NCI-H2171 (cell line): ENCODE measurements around the gene RNF186.
"Not testable (repeated sequence)": the region's sequence is repeated elsewhere in the genome, so short reads cannot be mapped to it uniquely, and the experiment has no call there.

Experiments
- DNase-seq: peaks from one replicate; lab custom pipeline; 2025; lab: John Stamatoyannopoulos, UW

Gene RNF186

DNA sequence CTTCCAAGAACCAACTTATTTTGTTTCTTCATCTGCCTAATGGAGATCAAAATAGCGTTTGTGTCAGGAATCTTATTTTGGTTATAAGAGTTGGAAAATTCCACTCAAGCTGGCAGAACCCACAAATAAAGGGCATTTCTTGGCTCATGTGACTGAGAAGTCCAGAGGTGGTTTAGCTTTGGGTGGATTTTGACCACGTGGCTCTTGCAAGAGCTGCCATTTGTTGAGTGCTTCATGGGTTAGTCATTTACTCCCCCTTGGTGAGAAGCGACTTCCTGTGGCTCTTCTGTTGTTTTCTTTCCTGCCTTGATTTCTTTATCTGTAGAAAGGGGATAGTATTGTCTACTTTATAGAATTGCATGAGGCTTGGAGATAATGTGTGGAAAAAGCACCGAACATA, 9.5 kb upstream of the RNF186 start:
- no peak for DNase-seq

DNA sequence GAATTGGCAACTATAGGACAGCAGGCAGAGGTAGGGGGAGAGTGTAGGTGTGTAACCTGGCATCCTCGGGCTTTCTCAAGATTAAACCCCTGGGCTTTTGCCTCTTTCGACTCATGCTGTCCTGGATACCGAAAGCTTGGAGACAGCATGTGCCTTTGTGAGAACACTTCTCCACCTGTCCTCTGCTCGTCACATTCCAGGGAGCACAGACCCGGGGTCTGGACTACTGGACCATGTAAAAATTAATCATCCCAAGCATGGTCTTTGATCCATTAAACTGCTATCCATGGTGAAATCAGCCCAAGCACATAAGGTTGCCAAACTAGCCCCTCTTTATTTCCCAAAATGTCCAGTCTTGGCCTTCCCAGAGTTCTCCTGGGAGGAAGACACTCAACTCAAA, 9.0 kb upstream of the RNF186 start:
- no peak for DNase-seq

DNA sequence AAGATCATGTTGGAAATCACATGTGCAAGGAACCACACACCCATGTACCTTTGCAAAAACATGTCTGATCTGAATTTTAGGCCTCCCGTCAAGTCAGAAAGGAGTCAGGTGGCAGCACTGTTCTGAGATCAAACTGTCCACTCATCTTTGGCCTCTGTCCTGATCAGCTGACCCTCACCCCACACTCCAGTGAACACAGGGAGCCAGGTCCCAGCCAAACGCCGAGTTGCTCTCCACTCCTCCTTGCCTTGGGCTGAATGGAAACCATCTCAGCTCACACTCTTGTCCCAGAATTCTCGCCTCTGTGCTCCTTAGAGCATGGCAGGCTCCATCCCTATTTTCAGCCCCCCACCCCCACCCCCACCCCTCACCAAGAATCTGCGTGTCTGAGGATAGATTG, 4.6 kb upstream of the RNF186 start:
- DNase-seq, result no peak

DNA sequence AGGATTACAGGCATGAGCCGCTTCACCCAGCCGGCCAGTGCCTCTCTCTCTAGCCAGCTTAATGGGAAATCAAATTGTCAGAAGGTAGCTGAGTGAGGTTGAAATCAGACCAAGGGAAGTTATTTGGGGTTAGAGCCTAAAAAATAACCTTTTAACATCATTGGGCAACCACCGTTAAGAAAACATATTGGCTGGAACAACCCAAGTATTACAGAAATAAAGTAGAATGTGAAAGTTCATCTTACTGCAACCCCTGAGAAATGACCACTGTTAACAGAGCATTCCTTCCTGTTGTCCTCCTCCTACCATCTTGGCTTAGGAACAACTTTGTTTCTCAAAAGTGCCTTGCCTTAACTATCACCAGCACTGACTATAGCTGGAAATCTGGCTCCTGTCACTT, 3.2 kb upstream of the RNF186 start:
- no peak for DNase-seq

DNA sequence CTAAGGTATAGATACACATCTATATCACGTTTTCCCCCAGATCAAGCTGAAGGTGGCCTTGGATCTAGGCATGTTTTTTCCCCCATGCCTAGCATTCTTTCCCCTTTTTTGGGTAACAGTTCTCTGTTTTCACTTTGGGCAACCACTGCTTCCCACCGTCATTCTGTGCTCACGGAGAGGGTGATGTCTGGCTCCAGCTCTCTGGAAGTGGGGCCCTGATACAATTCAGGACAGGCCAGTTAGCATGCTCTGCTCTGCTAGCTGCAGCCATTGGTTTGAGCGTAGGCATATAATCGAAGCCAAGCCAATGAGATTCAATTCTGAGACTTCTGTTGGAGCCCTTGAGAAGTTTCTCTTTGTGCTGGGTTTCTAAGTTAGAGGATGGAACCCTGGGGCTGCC, 2.1 kb upstream of the RNF186 start:
- no peak for DNase-seq

DNA sequence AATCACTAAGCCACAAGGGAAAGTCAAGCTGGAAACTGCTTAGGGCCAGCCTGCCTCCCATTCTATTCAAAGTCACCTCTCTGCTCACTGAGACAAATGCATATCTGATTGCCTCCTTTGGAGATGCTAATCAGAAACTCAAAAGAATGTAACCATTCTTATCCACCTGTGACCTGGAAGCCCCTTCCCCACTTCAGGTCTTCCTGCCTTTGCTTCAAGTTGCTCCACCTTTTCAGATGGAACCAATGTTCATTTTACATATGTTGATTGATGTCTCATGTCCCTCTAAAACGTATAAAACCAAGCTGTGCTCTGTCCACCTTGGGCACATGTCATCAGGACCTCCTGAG, 1.6 kb upstream of the RNF186 start:
- not testable (repeated sequence) for DNase-seq

DNA sequence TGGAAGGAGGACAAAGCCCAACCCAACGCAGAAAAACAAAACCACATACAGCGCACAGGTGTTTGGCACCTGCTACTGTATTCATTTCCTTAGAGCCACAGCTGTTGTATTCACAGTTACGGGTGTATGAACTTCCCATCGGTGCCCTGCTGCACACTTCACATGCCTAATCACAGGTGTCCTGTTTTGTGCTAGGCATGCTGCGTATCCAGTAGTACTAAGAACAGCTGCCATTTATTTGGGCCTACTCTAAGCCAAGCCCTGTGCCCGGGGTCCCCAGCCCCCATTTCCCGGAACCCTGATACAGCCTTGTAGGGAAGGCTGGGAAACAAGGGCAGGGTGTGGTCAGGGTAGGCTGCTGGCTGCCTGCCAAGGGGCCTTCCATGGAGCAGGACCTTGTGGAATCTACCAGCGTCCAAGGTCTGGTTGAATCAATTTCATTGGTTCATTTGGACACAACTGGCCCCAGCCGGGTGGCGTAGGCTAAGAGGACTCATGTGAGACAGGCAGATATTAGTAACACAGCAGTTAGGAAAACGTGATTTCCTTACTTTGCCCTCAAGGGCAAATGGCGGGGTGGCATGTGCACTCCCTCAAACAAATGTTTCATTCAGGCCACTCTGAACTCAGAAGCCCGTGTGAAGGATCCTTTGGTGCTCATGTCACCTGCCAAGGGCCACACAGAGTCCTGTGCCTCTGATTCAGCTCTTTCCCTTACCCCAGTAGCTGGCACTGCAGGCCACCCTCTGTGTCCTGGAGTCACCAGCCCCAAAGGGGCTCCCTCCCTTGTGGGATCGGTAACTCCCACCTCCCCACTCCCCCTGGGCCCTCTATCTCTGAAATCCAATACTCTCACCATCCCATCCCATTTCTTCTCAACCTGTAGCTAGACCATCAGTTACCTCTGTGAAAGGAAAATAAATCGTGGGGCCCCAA, 986 bp upstream of the RNF186 start:
- peak; percentile 91 for DNase-seq

DNA sequence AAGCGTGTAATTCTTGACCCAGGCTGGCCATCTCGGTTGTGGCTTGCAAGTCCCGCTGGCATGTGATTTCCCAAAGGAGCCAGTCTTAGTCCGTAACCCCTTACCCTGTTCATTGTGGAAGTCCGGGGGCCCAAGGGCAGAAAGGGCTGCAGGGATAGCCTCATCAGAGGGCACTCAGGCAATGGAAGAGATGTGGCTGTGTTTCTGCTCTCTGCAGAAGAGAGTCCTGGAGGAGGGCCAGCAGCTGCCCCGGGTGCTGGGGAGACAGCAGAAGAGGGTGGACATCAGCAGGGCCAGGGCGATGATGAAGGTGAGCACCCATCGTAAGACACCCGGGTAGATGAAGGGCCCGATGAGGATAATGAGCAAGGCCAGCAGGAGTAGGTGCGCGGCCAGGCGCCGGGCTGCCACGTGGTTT, 830 bp downstream of the RNF186 start:
- DNase-seq, result no peak

DNA sequence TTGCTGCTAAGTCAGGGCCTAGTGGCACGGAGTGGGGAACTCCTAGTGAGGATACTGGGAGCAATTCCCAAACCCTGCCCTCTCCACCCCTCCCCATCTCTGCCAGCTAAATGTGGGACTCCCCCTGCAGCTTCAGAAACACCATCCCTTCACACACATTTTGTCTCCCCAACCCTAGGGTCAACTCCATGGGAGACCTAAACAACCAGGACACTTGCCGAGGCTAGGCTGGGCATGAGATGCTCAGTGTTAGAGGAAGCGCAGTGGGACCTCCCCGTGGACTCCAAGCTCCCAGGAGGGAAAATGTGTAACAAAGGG, 1.5 kb downstream of the RNF186 start:
- no peak for DNase-seq

DNA sequence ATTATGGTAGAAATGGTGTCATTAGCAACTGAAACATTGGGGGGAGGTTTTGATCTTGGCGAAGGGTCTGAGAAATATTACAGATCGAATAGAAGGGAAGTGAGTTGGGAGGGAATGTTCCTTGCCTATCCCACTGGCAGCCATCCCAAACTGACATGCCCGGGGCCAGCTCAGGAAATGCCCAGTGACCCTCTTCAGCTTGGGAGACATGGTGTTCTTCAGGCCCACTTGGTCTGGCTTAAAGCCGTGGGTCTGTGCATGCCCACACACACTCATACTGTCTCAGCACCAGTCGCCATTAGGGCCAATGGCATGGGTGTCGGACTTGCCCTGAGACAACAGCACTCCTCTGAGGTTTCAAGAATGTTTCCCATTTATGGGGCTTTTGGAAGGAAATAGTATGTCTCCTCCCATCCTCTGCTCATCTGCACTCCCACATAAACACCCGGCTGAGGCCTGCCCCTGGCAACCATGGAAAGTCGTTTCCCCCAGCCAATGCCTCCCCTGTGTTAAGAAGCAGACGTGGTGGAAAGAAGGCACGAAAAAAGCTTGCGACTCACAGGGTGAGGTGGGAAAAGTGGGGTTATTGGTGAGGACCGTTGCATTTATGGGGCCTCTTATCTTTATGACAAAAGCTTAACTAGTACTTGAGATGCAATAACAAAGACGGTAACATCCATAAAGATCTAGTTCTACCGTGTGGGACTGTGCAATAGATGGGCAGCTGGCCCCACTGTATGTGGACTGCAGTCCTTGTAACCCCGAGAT, 2.0 kb downstream of the RNF186 start:
- no peak for DNase-seq

DNA sequence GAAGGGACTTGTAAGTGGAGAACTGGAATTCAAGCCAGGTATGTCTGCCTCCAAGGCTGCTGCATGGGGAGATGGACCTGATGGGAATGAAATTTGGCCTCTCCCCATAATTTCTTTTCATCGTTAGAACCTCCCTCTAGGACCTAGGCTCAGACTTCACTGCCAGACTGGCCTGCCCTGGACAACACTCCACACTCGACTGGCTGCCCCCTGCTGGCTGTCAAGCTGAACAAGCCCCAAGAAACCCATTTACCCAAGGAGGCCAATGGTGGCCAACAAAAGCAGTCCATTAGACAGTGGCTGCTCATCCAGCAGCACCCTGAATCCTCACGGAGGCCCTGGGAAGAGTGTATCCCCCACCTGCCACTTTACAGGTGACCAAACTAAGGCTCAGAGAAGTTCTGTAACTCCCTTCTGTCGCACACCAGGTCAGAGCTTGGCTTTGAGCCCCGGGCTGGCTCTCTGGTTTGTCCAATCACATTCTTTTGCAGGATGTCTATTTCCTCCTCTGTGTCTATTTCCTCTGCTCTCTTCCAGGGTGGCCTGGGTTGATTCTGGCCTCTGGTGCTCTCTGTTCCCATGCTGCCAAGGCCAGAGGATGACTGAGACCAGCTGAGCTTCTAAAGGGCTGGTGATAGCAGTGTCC, 3.8 kb downstream of the RNF186 start:
- no peak for DNase-seq

DNA sequence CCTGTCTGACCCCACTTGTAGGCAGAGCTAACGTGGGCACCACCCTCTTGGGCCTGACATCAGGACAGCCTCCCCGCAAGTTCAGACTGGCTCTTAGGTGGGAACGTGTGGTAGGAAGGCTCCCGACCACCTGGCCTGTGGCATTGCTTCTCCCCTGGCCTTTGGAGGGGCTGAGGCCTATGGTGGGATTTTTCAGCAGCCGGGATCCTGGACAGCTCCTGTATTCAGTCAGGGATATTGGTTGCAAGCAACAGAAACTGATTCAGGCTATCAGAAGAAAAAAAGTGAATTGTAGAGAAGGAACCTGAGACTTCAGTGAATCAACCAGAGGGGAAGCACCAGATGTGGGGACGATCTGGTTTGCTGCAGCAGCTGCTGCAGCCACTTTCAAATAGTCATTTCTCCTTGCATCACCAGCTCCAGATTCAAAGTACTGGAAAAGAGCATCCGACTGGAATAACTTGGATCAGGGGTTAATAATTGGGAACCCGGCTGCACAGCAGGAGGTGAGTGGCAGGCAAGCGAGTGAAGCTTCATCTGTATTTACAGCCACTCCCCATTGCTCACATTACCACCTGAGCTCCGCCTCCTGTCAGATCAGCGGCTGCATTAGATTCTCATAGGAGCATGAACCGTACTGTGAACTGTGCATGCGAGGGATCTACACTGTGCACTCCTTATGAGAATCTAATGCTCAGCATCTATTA, 5.9 kb downstream of the RNF186 start:
- DNase-seq, result peak; percentile 91

DNA sequence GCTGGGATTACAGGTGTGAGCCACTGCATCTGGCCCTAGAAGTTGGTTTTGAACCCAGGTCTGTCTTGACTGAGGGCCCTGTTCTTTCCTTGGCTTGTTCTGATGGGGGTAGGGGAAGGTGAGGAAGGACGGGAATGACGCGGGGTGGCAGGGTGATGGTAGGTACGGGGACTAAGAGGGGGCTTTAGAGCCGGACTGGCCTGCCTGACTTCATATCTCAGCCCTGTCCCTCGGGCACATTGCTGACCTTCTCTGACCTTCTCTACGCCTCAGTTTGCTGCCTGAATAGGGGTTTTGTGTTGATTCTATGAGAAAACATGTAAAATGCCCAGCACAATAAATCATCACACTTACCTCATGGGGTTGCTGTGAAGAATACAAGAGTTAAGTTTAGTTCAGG, 6.7 kb downstream of the RNF186 start:
- no peak for DNase-seq

DNA sequence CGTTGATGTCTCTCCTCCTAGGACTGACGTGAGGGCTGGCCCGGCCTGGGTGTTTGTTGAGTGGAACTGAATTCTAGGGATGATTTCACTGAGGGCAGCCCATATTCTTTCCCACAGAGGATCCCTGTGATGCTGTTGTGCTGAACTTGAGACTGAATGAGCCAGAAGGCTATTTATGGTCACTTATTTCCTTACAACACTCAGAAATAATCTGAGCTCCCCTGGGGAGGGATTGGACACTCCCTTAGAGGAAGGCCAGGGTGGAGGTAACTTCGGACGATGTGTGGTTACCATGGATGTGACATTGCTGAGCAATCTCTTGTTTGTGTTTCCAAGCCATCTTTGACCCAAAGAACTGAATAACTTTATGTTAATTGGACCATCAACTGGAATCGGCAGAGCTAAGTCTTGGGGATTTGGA, 10.2 kb downstream of the RNF186 start:
- DNase-seq, result no peak

DNA sequence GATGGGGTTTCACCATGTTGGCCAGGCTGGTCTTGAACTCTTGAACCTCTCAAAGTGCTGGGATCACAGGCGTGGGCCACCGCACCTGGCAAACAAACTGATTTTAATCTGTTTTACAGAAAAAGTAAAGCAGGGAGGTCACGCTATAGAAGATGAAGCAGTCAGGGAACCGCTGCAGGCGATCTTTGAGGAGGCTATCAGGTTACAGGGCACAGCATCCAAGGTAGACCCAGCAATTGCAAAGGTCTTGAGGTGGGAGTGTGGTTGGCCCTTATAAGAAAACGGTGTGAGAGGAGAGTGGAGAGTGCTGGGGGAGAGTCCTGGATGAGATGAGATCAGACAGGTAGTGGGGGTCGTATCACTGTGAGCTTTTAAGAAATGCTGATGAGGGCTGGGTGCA, 12.8 kb downstream of the RNF186 start:
- no peak for DNase-seq

DNA sequence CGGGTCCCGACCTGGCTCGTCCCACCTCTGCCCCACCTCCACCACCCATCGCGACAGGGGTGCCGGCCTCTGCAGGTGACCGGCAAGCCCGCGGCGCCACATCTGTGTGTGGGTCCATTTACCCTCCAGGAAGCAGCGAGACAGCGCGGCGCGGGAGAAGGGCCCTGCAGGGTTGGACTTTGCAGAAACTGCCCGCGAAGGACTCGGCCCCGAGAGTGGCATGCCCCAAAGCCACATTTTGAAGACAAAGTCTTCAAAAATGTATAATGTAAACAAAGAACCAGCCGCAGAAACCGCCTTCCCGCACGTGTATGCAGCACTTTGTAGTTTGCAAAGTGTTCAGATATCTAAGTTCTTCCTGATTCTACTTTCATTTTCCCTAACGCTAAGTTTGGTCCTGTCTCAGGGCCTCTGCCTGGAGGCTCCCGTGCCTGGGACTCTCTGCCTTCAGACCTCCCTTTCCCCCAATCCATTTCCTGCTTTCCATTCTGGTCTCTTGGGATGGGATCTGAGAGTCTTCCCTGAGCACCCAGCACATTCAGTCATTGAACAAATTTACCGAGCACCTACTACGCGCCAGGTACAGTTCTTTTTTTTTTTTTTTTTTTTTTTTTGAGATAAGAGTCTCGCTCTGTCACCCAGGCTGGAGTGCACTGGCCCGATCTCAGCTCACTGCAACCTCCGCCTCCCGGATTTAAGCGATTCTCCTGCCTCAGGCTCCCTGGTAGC, 14.8 kb downstream of the RNF186 start:
- DNase-seq, result no peak

DNA sequence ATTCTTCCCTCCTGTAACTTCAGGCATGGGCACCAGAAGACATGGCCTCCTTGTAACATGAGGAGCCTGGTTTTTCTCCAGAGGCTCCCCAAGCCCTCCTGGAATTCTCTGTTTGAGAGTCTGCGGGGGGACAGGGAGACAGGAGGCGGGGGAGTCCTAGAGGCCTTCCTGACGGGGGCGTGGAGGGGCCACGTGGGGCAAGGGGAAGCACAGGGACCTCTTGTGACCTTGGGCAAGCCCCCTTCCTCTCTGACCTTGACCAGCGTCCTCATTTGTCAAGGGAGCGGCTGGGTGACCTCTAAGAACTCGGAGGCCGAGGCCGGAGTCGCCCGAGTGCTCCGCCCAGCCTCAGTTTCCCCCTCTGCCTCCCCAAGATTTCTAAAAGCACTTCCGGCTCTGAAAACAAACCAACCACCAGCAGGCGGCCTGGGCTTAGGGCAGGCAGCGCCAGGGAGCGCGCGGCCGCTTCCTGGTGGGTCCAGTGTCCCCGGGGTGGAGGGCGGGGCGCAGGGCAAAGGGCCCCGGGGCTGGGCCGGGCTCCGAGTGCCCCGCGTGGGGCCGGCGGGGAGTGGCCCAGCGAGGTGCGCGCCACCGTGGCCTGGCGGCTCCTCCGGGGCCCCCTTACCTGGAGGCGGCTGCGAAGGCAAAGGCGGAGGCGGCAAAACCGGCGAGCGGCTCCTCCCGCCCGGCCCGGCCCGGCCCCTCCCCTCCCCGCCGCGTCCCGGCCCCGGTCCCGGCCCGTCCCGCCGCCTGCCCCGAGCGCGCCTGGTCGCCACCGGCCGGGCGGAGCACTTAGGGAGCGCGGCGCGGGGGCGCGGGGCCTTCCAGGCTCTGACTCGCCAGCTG, 15.6 kb downstream of the RNF186 start, which contains the start of gene TMCO4:
TSS of gene TMCO4 (minus strand) at position 687 of the 846 bp plus-strand sequence. CDS start 19,158 bp downstream, outside the sequence.
- DNase-seq, result no peak

DNA sequence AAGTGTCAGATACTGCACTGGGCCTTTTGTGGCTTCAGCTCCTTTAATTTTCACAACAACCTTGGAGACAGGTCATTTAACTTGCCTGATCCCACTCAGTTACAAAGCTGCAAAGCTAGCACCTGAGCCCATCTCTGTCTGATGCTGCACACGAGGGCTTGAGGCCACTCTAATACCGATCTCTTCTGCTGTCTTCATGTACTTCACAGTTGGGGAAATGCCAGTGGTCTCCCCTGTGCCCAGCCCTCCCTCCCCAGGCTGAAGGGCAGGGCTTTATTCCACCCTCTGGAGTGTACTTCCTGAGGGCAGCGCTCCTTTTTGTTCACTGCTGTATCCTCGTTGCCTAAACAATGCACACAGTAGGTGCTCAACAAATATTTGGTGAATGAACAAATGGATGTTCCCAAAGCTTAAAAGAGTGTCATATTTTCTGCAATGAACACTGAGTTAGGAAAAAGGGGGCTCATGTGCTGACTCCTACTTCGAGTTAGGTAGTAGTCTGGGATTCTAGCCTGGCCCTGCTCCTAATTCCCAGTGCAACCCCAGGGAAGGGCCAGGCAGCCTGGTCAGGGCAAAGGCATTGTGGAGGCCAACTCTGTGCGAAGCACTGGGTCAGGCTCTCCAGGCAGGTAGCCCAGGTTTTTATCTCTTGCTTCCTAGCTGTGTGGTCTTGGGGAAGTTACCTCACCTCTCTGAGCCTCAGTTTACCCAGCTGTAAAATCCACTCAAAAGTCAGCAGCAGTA, 16.4 kb downstream of the RNF186 start:
- no peak for DNase-seq

DNA sequence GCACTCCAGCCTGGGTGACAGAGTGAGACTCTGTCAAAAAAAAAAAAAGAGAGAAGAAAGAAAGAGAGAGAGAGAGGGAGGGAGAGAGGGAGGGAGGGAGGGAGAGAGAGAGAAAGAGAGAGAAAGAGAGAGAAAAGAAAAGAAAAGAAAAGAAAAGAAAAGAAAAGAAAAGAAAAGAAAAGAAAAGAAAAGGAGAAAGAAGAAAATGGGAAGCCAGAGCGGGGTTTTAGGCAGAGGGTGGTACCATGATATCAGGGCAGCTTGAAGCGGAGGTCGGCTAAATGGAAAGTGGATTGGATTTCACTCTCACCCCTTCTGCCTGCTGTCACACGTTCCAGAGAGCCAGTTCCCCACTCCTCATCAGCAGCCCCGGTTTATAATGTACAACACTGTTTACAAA, 17.3 kb downstream of the RNF186 start:
- peak; percentile 28 for DNase-seq

DNA sequence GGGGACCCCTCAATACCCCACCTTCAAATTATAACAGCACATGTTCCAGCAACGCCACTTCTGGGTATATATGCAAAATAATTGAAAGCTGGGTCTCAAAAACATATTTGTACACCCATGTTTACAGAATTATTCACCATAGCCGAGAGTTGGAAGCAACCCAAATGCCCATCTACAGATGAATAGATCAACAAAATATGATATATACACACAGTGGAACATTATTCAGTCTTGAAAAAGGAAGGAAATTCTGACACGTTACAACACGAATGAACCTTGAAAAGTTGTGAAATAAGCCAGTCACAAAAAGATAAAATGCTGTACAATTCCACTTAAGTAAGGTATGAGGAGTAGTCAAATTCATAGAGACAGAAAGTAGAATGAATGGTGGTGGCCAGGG, 20.5 kb downstream of the RNF186 start:
- no peak for DNase-seq
